HG03039 (cell line): ENCODE results near the gene GOLPH3.

ENCODE experiments used
- ATAC-seq: cut with Tn5 transposase; IDR thresholded peaks from one replicate; pipeline ENCODE4 v1.9.1; 2021; ENCODE audit warnings: mild to moderate bottlenecking, moderate library complexity; ENCODE audit not compliant: unreplicated experiment

The GOLPH3 gene

DNA sequence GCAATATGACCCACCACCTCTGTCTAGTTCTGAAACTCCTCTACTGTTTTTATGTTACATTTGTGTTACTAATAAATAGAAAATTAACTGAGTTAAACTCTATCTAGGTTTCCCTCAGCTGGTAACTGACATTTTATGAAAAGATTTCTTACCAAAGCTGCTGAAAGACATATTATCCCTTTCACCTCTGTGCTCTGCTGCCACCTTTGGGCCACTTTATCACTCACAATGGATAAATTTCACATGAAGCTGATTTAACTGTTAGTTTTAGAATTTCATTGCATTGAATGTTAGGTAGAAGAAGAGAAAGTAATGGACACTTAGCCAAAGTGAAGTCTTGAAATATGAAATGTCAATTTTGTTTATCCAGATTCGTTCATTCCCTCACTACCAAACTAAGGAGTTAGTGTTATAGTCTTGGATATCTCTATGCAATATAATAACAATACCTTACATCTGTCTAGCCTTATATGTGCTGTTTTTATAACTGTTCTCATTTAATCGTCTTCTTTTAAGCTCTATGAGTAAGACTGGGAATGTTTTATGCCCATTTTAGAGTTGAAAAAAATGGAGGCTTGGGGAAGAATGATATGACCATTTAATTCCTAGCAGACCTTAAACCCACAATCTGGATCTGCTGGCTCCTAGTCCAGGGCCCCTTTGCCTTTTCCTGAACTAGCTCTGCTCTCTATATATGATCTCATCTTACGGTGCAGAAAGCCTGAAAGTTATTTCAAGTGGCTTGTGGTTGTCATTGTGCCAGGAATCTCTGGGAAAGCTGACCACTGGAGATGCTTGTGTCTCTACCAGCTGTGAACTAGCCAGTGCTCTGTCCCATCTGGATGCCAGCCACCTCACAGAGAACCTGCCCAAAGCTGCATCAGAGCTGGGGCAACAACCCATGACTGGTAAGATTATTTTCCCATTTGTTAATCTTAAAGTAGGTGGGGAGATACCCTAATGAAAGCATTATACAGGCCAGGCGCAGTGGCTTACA lies 97.1 kb downstream of the GOLPH3 start:
- ATAC-seq: no peak
